HG02981 (cell line): Measurements from ENCODE around the gene LZTS2.

ENCODE experiments used
- ATAC-seq: cut with Tn5 transposase; IDR thresholded peaks from one replicate; pipeline ENCODE4 v1.9.1; 2021; ENCODE audit warnings: mild to moderate bottlenecking, moderate library complexity; ENCODE audit not compliant: unreplicated experiment

LZTS2 gene

DNA sequence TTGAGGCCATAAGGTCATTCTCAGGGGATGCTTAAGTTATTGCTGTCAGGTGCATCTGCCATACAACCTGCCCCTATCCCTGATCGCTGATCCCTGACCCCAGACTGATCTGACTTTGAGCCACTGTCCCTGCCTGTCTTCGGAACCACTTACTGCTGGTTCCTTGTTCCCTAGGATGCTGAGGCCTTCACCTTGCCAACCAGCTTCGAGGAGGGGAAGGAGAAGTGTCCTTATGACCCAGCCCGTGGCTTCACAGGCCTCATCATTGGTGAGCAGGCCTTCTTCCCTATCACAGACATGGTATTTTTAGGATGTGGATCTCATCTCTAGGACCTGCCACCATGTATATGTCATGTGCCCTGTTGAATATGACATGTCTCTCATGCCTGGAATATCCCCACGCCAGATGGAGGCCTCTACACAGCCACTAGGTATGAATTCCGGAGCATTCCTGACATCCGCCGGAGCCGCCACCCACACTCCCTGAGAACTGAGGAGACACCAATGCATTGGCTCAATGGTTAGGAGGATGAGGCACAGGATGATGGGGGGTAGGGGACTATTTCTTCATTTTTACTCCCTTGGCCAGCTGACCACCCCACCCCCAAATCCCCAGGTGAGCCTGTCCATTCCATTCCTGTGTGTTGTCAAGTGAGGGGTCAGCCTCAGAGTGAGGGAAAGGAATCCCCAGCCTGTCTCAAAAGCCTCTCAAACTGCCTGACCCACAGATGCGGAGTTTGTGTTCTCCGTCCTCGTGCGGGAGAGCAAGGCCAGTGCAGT lies 21.3 kb upstream of the LZTS2 start:
- no peak for ATAC-seq

DNA sequence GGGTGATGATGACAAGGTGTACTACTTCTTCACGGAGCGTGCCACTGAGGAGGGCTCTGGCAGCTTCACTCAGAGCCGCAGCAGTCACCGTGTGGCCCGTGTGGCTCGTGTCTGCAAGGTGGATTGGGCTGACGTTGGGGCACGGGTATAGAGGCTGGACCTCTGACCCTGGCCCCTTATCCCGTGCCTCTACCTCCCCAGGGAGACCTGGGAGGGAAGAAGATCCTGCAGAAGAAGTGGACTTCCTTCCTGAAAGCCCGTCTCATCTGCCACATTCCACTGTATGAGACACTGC lies 20.8 kb upstream of the LZTS2 start:
- ATAC-seq, result no peak

DNA sequence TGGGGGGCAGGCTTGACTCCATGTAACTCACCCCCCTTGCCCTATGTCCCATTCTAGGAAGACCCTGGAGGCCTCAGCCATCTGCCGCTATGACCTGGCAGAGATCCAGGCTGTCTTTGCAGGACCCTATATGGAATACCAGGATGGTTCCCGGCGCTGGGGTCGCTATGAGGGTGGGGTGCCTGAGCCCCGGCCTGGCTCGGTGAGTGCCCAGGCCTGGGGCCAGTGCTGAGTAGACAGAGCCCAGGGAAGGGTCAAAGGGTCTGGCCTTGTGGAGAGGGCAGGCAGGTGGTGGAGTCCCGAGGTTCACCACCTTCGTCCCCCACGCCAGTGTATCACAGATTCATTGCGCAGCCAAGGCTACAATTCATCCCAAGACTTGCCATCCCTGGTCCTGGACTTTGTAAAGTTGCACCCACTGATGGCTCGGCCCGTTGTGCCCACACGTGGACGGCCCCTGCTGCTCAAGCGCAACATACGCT lies 19.8 kb upstream of the LZTS2 start:
- ATAC-seq, result no peak

DNA sequence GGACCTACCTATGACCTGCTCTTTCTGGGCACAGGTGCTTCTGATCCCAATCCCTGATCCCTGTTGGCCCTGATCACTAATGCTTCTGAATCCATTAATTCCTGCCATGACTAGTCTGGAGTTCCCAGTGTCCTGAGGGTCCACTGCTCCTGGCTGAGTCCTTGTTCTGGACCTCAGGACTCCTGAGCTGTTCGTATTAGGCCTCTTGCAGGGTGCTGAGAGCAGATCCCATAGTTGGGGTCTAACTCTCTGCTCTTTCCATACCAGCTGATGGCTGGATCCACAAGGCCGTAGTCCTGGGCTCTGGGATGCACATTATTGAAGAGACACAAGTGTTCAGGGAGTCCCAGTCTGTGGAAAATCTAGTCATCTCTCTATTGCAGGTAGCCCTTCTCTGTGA lies 19.3 kb upstream of the LZTS2 start:
- no peak for ATAC-seq

DNA sequence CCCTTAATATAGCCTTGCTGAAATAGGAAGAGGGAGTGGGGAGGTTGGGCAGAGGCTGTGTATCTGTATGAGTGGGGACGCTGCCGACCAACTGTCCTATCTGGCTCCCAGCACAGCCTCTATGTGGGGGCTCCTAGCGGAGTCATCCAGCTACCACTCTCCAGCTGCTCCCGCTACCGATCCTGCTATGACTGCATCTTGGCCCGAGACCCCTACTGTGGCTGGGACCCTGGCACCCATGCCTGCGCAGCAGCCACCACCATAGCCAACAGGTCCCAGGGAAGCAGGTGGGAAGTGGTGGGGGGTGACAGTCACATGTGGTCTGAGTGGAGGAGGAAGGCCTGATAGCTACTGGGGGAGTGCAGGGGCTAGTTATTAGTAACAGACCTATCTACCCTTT lies 18.9 kb upstream of the LZTS2 start:
- no peak for ATAC-seq

DNA sequence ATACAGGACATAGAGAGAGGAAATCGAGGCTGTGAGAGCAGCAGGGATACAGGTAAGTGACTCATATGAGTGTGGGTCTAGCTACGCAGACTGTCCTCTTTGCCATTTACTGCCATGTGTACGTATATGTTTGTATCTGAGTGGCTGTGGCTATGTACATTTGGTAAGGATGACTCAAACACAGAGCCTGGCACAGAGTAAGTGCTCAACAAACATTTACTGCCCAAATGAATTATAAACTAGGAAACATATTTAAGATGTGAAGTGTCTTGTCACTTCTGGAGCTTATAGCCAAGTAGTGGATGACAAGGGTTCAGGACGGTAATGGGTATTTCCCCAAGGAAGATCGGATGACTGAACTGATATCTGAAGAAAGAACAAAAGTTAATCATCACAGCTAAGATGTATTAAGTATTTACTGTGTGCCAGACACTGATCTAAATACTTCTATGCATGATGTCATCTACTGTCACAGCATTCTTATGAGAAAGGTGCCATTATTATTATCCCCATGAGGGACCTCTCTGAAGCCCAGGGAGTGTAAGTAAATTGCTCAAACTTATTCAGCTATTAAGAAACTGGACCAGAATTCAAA lies 18.3 kb upstream of the LZTS2 start:
- no peak for ATAC-seq

DNA sequence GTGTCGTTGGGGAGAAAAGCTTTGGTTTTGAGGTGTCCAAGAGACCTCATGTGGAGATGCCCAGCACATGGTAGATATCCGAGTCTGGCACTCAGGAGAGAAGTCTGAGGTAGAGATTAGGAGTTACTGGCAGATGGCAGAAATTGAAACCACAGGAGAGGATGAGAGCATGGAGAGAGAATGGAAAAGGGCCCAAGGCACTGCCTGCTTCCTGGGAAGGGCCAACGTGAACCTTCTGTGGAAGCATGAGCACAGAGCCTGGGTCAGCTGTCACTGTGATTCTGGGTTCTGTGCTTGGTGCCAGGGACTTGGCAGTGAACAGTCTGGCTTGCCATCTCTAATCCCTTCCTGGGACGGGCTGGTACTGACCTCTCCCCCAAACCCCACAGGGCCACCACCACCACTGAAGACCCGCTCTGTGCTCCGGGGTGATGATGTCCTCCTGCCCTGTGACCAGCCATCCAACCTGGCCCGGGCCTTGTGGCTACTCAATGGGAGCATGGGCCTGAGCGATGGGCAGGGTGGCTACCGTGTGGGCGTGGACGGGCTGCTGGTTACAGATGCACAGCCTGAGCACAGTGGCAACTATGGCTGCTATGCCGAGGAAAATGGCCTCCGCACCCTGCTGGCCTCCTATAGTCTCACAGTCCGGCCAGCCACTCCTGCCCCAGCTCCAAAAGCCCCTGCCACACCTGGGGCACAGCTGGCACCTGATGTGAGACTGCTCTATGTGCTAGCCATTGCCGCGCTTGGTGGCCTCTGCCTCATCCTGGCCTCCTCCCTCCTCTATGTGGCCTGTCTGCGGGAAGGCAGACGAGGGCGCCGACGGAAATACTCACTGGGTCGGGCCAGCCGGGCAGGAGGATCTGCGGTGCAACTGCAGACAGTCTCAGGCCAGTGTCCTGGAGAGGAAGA lies 16.4 kb upstream of the LZTS2 start:
- no peak for ATAC-seq

DNA sequence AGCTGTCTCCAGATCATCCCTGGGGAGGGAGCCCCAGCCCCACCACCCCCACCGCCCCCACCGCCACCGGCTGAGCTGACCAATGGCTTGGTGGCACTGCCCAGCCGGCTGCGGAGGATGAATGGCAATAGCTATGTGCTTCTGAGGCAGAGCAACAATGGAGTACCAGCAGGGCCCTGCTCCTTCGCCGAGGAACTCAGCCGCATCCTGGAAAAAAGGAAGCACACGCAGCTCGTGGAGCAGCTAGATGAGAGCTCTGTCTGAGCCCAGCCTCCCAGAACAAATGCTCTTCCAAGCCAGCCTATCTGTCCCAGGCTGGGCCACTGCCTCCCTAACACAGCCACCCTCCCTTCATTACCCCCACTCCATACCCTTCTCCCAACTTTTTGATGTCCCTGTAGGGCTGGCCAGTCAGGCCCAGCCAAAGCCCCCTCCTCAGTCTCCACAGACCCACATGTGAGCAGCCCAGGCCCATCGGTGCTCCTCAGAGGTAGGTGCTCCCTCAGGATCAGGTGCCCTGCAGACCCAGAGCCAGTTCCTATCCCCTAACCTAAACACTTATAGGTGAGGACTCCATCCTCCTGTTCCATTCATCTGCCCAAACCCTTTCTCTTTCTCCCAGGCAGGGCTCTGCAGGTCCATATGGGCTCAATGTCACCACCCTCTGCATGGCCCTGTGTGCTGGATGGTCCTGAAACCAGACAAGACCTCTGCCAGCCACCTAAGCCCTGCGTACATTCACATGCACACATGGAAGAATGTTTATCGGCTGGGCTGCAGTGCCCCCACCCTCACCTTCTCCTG lies 15.5 kb upstream of the LZTS2 start:
- ATAC-seq, result no peak

DNA sequence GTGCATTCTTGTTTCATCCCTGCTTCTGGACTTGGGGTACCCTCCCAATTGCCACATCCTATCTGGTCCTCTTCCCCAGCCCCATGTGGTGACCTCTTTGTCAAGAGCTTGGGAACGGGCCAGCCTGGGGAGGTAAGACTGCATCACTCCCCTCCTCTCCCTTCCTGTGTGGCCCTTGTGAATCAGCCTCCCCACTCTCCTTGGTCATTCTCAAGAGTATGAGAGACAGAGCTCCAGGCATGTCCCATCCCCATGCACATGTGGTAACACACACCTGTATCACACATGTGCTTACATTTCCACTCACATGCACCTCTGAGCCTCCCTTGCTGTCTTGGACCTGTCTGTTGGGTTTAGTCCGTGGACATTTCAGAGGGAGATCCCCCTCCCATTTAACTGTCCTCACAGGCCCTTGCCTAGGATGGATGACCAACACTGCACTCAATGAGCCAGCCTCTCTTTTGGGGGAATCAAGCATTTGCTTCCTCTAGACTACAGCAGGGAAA lies 14.9 kb upstream of the LZTS2 start:
- ATAC-seq, result no peak

DNA sequence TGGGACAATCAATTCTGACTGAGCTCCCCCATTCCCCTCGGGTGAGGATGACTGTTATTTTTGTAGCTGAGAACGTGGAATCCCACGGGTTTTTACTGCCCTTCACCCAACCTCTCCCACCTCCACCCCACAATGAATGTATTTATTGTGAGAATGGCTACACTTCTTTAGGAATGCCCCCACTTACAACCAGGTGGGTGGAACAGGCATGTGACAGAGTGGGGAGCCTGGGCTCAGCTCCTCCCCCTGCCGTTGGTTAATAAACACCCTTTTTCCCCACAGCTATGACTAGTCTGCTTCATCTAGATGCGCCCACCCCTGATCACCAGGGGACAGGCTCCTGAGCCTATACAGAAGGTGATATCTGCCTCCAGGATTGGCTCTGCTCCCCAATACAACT lies 14.3 kb upstream of the LZTS2 start:
- no peak for ATAC-seq

DNA sequence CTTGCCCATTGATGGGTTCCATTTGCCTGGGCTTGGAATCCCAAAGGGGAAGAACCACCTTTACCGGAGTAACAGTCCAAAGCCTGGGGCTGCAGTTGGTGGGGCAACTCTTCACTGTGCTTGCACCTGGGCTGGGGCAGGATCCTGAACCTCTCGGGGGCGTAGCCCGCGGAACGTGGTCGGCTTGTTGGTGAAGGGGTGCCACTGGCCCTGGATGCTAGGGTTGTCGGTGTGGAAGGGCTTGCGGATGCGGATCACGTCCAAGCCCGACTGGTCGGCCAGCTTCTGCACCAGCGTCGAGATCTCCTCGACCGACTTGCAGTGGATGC lies 13.0 kb upstream of the LZTS2 start:
- ATAC-seq, result no peak

DNA sequence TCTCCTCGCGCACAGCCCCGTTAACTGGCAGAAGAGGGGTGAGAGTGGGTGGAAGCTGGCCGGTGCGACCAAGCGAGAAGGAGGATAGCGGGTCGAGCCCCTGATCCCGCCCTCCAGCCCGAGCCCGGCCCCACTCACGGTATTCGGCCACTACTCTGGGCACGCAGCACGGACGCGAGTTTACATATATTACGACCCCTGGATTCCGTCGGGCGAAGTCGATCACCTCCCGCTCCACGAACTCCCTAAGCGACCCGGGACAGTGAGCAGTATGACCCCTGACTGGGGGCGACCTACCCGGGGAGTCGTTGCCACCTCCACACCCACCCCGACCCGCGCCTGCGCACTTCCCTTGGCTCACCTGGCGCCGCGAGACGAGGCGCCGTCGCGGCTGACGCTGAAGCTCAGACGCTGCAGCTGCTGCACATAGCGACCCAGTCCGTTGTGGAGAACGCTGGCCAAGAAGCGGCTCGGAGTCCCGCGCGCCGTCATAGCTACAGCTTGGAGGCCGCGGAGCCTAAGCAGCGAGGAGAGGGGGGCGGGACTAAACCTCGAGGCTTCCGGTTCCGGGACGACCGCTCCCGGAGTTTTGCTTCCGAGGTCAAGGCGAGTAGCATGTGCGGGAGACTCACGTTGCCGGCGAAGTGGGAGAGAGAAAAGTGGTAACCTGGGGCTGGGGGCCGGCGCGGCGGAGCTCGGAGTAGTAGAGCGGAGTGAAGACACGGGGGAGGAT lies 12.5 kb upstream of the LZTS2 start, which contains the start of the genes MRPL43 and TWNK:
Gene MRPL43, minus strand, starts transcription at position 546 of the 733 bp plus-strand sequence. Its CDS starts 54 bp downstream, at position 492.
Gene TWNK, plus strand, starts transcription at position 592 of the 733 bp plus-strand sequence. CDS start 668 bp downstream, outside the sequence.
- ATAC-seq, result peak; percentile 75

DNA sequence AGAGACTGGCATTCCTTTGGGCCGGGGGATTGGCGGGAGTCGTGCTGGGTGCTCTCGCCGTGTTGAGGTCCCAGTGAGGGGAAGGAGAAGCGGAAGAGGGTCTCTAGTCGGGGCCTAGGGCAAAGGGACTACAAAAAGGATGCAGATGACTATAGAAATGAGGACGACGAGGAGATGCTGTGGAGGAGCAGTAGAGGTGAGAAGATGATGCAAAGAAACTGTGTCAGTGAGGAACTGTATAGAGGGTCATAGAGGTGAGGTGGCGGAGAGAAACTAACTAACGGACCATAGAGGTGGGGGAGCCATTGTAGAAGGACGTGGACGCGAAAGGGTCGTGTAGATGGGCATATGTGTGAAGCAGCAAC lies 11.9 kb upstream of the LZTS2 start:
- ATAC-seq, result peak; percentile 8

DNA sequence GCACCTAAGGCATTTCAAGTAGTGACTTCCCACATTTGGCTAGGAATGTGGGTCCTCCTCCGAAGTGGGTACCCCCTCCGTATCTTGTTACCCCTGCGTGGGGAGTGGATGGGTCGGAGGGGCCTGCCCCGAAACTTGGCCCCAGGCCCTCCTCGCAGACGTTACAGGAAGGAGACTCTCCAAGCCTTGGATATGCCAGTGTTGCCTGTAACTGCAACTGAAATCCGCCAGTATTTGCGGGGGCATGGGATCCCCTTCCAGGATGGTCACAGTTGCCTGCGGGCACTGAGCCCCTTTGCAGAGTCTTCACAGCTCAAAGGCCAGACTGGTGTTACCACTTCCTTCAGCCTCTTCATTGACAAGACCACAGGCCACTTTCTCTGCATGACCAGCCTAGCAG lies 11.4 kb upstream of the LZTS2 start:
- ATAC-seq, result no peak

DNA sequence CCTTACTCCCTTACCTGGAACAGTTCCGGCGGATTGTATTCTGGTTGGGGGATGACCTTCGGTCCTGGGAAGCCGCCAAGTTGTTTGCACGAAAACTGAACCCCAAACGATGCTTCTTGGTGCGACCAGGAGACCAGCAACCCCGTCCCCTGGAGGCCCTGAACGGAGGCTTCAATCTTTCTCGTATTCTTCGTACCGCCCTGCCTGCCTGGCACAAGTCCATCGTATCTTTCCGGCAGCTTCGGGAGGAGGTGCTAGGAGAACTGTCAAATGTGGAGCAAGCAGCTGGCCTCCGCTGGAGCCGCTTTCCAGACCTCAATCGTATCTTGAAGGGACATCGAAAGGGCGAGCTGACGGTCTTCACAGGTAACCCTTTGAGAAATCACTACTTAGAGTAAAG lies 10.5 kb upstream of the LZTS2 start:
- no peak for ATAC-seq

DNA sequence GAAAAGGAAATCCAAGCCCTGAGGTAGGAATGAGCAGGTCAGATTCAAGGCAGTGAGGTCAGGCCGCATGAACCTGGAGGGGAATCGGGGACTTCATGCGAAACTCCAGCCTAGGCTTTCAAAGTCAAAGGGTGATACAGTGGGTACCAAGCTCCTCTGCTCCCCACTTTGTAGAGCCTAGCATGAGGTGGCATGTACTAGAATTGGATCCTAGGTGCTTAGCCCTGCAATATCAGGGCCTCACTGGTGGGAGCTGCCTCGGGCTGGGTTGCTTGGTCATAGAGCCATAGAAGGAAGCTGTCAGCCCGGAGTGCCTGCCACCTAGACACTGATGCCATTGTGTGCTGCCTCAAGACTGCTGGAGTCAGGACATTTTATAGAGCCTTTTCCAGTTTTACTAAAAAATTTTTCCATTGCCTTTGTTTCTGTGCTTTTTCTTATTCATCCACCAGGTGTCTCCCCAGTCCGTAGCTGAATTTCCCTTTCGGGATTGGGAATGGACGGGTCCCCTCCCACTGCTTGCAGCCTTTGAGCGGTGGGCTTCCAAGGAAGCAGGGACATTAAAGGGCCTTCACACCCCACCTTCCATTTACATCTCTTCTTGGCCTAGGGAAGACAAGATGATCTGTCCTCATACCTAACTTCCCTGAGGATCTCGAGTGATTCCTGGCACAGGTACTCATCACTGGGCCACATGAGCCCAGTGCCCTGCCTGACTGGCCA lies 5.5 kb upstream of the LZTS2 start:
- ATAC-seq, result no peak

DNA sequence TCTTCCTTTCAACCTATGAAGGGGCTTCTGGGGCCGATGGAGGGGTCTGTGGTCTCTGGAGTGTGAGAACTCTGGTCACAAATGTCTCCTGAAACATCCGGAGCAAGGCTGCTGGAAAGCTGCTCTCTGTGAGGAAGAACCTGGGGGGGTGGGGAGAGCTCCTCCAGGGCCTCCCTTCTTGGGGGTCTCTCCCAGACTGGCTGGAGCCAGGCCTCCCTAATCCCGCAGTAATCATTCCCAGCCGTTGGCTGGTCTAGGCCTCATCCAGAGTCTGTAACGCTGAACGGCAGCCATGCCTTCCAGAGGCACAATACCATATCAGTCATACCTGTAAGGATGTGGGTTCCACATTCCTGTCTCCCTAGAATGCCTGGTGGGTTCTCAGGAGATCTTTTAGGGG lies 4.4 kb upstream of the LZTS2 start:
- ATAC-seq, result no peak

DNA sequence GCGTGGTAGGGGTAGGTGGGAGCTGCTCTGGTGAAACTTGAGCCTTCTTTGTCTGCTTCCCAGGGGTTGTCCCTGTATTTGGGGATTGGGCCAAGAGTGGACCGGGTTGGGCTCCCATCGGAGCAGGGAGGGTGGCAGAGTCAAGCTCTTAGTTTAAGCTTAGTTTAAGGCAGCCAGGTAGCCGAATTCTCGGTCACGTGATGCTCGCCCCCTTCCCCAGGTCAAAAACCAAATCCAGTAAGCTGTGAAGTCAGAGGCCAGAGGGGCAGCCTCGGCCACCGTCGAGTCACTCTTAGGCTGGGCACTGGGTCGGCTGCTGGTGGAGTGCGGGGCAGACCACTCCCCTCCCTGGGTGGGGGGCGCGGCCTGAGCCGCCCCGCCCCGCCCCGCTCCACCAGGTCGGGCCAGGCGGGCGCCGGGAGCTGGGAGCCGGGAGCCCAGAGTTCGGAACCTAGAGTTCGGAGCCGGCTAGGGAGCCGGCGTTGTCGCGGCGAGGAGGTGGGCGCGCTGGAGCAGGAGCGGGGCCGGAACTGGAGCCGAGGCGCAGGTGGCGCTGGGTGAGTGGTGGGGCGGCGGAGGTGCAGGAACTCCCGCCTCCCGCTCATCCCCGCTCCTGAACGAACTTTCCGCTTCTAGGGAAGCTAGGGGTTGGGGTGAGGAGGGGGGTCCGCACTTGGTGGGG lies 2.8 kb upstream of the LZTS2 start:
- ATAC-seq, result no peak
